NB4 (cell line): ENCODE measurements around the gene WDR81.
"Not testable (repeated sequence)": the region's sequence is repeated elsewhere in the genome, so short reads cannot be mapped to it uniquely, and the experiment has no call there.

Source experiments
- DNase-seq: peaks from one replicate; pipeline ENCODE4 v3.0.0; 2010; ENCODE audit warnings: low read depth
- H3K4me3 ChIP-seq: one replicate; pipeline ENCODE4 v1.5.1; 2011; ENCODE audit warnings: mild to moderate bottlenecking, low read depth, low read length, moderate library complexity
- MYC ChIP-seq: IDR thresholded peaks from 2 replicates; pipeline ENCODE4 v1.6.1; 2011; ENCODE audit warnings: low read depth, low read length
- POLR2A ChIP-seq: IDR thresholded peaks from 2 replicates; pipeline ENCODE4 v1.6.1; 2011; ENCODE audit warnings: mild to moderate bottlenecking; ENCODE audit not compliant: insufficient read length; ENCODE audit errors: extremely low read depth
- TF ChIP-seq, protein P1 (sequence below): IDR thresholded peaks from one replicate; pipeline ENCODE4 v1.5.1; 2012; ENCODE audit warnings: low read depth, low read length
- TF ChIP-seq, protein P2 (sequence below): IDR thresholded peaks from 2 replicates; pipeline ENCODE4 v1.6.1; 2011; ENCODE audit warnings: low read depth, low read length

WDR81 gene

DNA sequence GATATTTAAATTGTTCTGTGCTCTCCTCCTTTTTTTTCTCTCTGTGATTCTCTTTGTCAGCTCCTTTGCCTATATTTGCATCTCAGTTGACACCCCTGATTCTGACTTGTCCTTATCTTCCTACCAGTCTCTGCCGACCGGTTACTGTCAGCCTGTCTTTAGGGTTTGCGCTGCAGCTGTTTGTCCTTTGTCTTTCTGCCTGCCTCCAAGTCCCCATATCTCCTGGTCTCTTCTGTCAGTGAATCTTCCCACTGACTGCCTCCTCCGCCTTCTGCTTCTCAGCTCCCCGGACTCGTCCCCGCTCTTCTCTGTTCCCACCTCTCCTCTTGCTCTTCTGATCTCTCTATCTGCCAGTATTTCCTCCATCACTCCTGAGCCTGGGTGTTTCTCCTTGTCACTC is 19.5 kb upstream of the WDR81 start:
- TF ChIP-seq, protein P1, sequence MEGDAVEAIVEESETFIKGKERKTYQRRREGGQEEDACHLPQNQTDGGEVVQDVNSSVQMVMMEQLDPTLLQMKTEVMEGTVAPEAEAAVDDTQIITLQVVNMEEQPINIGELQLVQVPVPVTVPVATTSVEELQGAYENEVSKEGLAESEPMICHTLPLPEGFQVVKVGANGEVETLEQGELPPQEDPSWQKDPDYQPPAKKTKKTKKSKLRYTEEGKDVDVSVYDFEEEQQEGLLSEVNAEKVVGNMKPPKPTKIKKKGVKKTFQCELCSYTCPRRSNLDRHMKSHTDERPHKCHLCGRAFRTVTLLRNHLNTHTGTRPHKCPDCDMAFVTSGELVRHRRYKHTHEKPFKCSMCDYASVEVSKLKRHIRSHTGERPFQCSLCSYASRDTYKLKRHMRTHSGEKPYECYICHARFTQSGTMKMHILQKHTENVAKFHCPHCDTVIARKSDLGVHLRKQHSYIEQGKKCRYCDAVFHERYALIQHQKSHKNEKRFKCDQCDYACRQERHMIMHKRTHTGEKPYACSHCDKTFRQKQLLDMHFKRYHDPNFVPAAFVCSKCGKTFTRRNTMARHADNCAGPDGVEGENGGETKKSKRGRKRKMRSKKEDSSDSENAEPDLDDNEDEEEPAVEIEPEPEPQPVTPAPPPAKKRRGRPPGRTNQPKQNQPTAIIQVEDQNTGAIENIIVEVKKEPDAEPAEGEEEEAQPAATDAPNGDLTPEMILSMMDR, result no peak
- no peak for TF ChIP-seq POLR2A
- no peak overlapping the region for H3K4me3 ChIP-seq
- DNase-seq, result no peak

DNA sequence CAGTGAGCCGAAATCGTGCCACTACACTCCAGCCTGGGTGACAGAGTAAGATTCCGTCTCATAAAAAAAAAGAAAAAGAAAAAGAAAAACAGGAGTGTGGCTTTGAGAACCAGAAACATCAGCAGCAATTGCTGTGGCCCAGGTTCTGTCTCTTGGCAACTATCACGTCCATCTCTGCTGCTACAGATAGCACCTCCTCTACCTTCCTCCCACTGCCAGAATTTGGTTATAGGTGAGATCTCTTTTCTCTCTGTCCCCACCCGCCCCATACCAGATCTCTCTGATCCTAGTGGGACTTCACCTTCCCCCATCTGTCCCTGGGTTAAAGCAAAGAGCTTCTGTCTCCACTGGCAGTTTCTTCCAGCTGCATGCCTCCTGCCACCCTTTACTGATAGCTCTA is 17.4 kb upstream of the WDR81 start:
- TF ChIP-seq MYC, result no peak
- TF ChIP-seq POLR2A, result no peak
- TF ChIP-seq, protein P1, result no peak
- TF ChIP-seq, protein P2, sequence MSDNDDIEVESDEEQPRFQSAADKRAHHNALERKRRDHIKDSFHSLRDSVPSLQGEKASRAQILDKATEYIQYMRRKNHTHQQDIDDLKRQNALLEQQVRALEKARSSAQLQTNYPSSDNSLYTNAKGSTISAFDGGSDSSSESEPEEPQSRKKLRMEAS, result no peak
- no peak for DNase-seq
- H3K4me3 ChIP-seq, result no peak overlapping the region

DNA sequence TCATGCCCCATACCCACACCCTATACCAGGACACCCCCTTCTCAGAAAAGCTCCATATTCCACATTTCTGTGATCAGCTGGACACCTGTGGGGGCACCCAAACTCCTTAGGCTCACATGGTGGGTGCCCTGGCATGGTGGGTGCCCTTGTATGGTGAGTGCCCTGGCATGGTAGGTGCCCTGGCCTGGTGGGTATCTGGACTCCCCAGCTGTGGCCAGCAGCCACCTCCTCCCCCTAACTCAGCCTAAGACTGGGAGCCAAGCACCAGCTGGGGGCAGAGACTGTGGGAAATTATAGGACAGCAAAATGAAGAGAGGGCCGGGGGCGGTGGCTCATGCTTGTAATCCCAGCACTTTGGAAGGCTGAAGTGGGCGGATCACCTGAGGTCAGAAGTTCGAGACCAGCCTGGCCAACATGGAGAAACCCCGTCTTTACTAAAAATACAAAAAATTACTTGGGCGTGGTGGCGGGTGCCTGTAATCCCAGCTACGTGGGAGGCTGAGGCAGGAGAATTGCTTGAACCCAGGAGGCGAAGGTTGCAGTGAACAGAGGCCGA is 15.6 kb upstream of the WDR81 start:
- DNase-seq, H3K4me3 ChIP-seq: not testable (repeated sequence)

DNA sequence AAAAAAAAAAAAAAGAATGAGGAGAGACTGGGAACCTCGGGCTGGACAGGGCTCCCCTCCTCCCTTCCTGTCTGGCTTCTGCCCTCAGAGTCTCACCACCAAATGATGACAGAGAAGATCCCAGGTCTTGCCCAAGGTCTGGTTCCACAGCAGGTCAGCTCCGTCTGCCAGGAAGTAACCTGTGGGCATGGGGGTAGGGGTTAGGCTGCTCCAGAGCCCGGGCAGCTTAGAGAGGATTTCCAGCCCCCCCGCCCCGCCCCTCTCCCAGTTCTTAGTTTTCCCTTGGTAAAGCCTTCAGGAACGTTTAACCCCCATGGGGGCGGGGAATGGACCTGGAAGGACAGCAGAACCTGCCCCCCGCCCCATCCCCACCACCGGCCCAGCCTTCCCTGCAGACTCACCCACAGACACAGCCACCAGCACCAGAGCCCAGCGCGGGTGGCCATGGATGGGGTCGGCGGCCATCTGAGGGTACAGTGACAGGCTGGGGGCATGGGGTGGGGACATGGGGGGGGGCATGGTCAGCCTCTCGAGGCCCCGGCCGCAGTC is 15.0 kb upstream of the WDR81 start:
- no peak overlapping the region for H3K4me3 ChIP-seq
- no peak for TF ChIP-seq MYC
- TF ChIP-seq, protein P2, result no peak
- no peak for TF ChIP-seq POLR2A
- TF ChIP-seq, protein P1, result no peak

DNA sequence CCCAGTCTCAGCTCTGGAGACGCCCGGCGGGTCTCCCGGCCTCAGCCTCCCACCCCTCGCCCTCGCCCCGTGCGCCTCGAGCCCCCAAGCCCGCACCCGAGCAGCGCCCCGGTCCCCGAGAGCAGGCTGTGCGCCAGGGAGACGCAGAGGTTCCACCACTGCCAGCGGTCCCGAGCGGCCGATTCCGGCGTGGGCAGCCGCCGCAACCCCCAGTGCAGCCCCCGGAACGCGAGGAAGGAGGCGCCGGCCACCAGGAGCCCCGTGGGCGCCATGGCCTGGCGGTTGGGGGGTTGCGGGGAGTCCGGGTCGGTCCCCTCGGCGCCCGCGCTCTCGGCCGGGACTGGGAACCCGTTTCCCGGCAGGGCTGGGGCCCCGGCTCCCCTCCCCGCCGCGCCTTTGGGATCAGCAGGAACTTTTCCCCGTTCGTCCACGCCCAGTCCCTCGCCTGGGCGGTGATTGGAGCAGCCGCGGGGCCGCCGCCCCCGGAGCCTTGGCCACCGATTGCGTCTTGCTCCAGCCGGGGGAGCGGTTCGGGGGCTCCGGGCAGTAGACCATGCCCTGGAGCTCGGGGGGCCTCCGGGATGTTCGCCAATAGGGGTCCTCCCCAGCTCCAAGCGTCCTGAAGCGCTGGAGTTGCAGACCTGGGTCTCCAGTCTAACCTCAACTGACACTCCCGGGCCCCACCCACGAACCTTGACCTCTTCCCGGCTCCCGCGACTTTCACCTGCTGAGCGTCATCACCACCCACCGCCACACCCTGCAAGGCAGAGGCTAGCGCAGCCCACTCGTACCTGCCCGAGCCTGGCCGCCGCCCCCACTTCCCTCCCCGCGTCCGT is 14.3 kb upstream of the WDR81 start, which contains the start of gene TLCD2:
Gene TLCD2 (minus strand): TSS at position 407 of the 836 bp plus-strand sequence. CDS start 135 bp downstream, at position 272.
- H3K4me3 ChIP-seq, result no peak within 1 kb of the TSS
- TF ChIP-seq POLR2A, result no peak
- TF ChIP-seq, protein P1, result no peak
- TF ChIP-seq, protein P2, result no peak
- TF ChIP-seq MYC, result no peak
- no peak for DNase-seq

More for the DNA sequence above, 15.0 kb upstream of the WDR81 start:
- DNase-seq, result peak; percentile 19

DNA sequence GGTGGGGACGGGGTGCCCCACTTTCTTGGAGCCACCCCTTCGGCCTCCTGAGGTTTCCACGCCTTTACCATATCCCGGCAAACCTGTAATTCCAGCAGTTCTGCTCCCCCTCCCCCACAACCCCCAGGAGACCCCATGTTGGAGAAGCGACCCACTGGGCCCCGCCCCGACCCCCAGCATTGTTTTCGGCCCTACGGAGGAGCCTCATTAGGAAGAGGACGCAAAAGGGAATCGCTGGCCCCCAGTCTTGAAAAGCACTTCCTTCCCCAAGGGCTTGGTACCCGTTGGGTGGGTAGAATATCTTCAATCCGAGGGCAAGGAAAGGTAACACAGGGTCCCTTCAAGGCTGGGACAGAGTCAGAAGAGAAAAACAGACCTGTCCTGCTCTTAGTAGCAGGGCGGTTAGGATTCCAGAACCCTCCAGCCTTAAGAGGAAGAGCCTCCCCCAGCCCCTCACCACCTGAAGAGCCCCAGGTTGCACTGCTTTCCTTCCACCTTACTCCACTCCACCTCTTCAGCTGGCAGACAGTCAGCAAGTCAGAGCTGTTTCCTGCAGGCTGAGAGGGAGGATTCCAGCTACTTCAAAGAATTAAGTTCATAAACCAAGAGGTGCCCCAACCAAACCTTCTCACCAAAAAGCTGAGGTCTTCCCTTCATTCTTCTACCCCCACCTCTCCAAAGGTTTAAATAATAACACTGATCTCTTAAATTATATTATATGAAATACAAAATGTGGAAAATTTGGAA is 13.5 kb upstream of the WDR81 start:
- no peak overlapping the region for H3K4me3 ChIP-seq
- no peak for DNase-seq
- TF ChIP-seq, protein P1, result no peak
- TF ChIP-seq POLR2A, result no peak
- no peak for TF ChIP-seq MYC
- TF ChIP-seq, protein P2, result no peak
